Esophagus (tissue), 2 donors: ENCODE data around the gene MLH1. TPM values are rescaled to one million over a fixed set of nuclear protein-coding genes. Genes with fewer than 3 reads are reported as not detected.

Experiments used
- H3K27ac ChIP-seq, 2 donors: one replicate each; pipeline ENCODE4 v1.5.1; 2013; ENCODE audit warnings: low read depth in 2 of 2, mild to moderate bottlenecking in 2 of 2, inconsistent platforms in 1 of 2, low read length in 1 of 2, moderate library complexity in 1 of 2
- H3K27me3 ChIP-seq, 2 donors: one replicate each; pipeline ENCODE4 v1.6.1; 2013; ENCODE audit warnings: low read length in 2 of 2, control low read depth in 1 of 2, mild to moderate bottlenecking in 1 of 2; ENCODE audit not compliant: insufficient read depth in 2 of 2, control insufficient read depth in 1 of 2
- H3K36me3 ChIP-seq, 2 donors: one replicate each; pipeline ENCODE4 v1.6.1; 2013; ENCODE audit warnings: low read length in 1 of 2; ENCODE audit not compliant: control insufficient read depth in 2 of 2, insufficient read depth in 2 of 2
- H3K4me1 ChIP-seq, 2 donors: one replicate each; pipeline ENCODE4 v1.6.1; 2013; ENCODE audit warnings: low read length in 1 of 2; ENCODE audit not compliant: control insufficient read depth in 2 of 2, insufficient read depth in 2 of 2
- H3K4me3 ChIP-seq, 2 donors: one replicate each; pipeline ENCODE4 v1.5.1; 2013; ENCODE audit warnings: low read length in 2 of 2, mild to moderate bottlenecking in 2 of 2, low read depth in 1 of 2, moderate library complexity in 1 of 2
- H3K9me3 ChIP-seq, 2 donors: one replicate each; pipeline ENCODE4 v1.6.1; 2013; ENCODE audit warnings: mild to moderate bottlenecking in 2 of 2, low read depth in 1 of 2, low read length in 1 of 2, moderate library complexity in 1 of 2; ENCODE audit not compliant: control insufficient read depth in 2 of 2, insufficient read depth in 1 of 2
- WGBS, 2 donors: extraction: QIAGEN DNeasy Blood & Tissue Kit; methylation state at CpG; one replicate each; pipeline ENCODE4 v1.1.7; 2013; 5-methylcytosine and 5-hydroxymethylcytosine counted together
- polyA plus RNA-seq, 2 donors: library from polyadenylated mRNA; stranded (reverse); fragments of 200-250 nt; gene quantifications; one replicate each; pipeline ENCODE4 v1.2.3, GENCODE V29; 2013
- donor health status: healthy with polysubstance abuse.
- donor health status: Bipolar disorder and iron deficiency.

Gene MLH1
- polyA plus RNA-seq, 2 donors, result 7.0 to 13.9 TPM

- H3K27me3 ChIP-seq, result no peaks in the 10 kb centered on the region
- H3K4me1 ChIP-seq, result no peaks in the 10 kb centered on the region
- no peaks in the 10 kb centered on the region for H3K9me3 ChIP-seq
- WGBS, 2 donors, result 84 to 88% methylated on average over 3 of the region's 3 CpGs
- no peak overlapping the region for H3K27ac ChIP-seq
- H3K36me3 ChIP-seq, result peaks cover 2 to 3% of the 10 kb centered on the region in 2 donors
- no peak overlapping the region for H3K4me3 ChIP-seq
Observed at GRCh38 chr3:37094636-37095035, 101.3 kb downstream of the MLH1 start.

DNA sequence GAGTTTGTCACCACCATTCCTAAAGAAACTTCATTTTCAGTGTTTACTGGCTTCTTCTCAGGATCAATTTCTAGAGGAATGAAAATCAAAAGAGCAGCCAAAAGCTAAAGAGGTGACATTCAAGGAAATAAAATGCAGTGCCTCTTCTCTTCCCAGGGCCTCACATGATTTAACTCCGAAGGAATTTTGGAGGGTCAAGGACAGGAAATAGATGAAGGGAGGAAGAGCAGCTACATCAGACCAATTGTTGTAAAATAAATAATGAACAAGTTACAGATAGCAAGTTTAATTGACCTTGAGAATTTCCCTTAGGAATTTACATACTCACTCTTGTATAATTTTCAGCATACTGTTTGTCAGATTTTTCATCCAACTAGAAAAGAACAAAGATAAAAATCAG, 103.0 kb downstream of the MLH1 start:
- Histone ChIP-seq H3K36me3 (peaks cover 1 to 2% of the 10 kb centered on the region in 2 donors), H3K27me3 (no peaks in the 10 kb centered on the region), H3K9me3 (no peaks in the 10 kb centered on the region), H3K4me1 (no peaks in the 10 kb centered on the region), H3K4me3 (no peak overlapping the region), H3K27ac (no peak overlapping the region)
- 50 to 58% methylated on average over 1 of the region's 1 CpG for WGBS, 2 donors

DNA sequence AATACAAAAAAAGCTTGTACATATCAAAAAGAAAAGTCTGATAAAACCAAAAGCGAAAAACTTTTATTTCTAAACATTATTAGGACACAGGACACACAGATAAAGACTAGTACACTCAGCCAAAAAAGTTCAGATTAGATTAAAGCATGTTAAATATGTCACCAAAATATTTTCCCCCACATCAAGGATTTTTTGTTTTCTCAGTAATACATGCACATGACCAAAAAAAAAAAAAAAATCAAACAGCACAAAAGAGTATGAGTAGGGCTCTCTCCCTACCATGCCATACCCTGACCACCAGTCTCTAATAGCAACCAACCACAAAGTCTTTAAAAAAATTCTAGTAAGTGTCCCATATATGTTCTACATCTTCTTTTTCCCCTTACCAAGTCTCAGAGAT, 103.7 kb downstream of the MLH1 start:
- Histone ChIP-seq H3K9me3 (no peaks in the 10 kb centered on the region), H3K4me1 (no peaks in the 10 kb centered on the region), H3K27ac (no peak overlapping the region), H3K36me3 (peaks cover 0 to 2% of the 10 kb centered on the region in 2 donors), H3K27me3 (no peaks in the 10 kb centered on the region), H3K4me3 (no peak overlapping the region)
- 74 to 82% methylated on average over 1 of the region's 1 CpG for WGBS, 2 donors

DNA sequence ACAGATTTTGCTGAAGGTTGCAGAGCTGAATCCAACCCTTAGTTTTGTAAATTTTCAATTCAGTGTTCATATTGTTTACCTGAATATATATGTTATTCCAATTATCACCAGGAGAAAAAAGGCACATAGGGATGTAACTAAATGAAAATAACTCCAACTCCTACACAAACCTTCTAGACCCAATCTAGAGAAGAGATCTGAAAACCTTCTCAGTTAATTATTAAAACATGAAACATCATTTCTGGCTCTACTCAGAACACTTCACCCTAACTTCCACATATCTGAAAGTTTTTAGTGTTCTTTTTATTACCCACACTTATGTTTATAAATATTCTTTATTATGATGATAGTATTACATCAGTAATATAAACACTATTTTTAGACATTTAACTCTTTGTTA, 104.5 kb downstream of the MLH1 start:
- H3K27me3 ChIP-seq, result no peaks in the 10 kb centered on the region
- no peak overlapping the region for H3K4me3 ChIP-seq
- no peaks in the 10 kb centered on the region for H3K9me3 ChIP-seq
- H3K27ac ChIP-seq, result no peak overlapping the region
- no peaks in the 10 kb centered on the region for H3K4me1 ChIP-seq
- H3K36me3 ChIP-seq, result no peaks in the 10 kb centered on the region

DNA sequence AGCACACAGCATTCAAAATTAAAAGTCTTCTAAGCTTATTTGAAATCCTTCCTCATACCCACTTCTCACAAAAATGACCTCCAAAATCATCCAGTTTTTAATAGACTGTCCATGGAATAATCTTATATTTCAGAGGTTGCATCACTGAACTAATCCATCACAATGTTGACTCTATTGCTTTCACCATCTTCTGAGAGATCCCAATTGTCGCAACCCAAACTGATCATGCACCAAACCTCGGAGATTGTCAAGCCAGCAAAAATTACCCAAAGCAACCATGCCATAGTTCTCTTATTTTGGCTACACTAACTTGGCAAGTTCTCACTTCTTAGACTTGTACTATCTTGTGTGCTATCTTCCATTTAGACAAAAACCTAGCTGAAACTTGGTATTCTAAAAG, 105.6 kb downstream of the MLH1 start:
- H3K27ac ChIP-seq, result no peak overlapping the region
- H3K27me3 ChIP-seq, result no peaks in the 10 kb centered on the region
- no peaks in the 10 kb centered on the region for H3K4me1 ChIP-seq
- no peak overlapping the region for H3K4me3 ChIP-seq
- 81 to 92% methylated on average over 2 of the region's 2 CpGs for WGBS, 2 donors
- no peaks in the 10 kb centered on the region for H3K9me3 ChIP-seq
- H3K36me3 ChIP-seq, result no peaks in the 10 kb centered on the region

- no peaks in the 10 kb centered on the region for H3K9me3 ChIP-seq
- H3K36me3 ChIP-seq, result no peaks in the 10 kb centered on the region
- no peaks in the 10 kb centered on the region for H3K4me1 ChIP-seq
- H3K4me3 ChIP-seq, result no peak overlapping the region
- no peaks in the 10 kb centered on the region for H3K27me3 ChIP-seq
- no peak overlapping the region for H3K27ac ChIP-seq
Observed at GRCh38 chr3:37099469-37099868, 106.2 kb downstream of the MLH1 start.

- 71 to 87% methylated on average over 1 of the region's 1 CpG for WGBS, 2 donors
- Histone ChIP-seq H3K4me1 (no peaks in the 10 kb centered on the region), H3K9me3 (no peaks in the 10 kb centered on the region), H3K27ac (no peak overlapping the region), H3K4me3 (no peak overlapping the region), H3K27me3 (no peaks in the 10 kb centered on the region), H3K36me3 (no peaks in the 10 kb centered on the region)
Observed at GRCh38 chr3:37100411-37100810, 107.1 kb downstream of the MLH1 start.

Other genes starting within 250 kb of the MLH1 start
- under 1 TPM; 0.01 to 0.02 TPM for gene DCLK3, start 229.0 kb upstream of the MLH1 start, polyA plus RNA-seq
- gene TRANK1, start 48.5 kb upstream of the MLH1 start, polyA plus RNA-seq, result 1 to 10 TPM; 1.6 to 2.0 TPM
- gene EPM2AIP1, start 387 bp upstream of the MLH1 start, polyA plus RNA-seq, result 1 to 10 TPM; 3.8 TPM
- gene LRRFIP2, start 181.1 kb downstream of the MLH1 start, polyA plus RNA-seq, result 10 to 100 TPM; 43.3 to 59.3 TPM
- gene GOLGA4, start 249.8 kb downstream of the MLH1 start, polyA plus RNA-seq, result 10 to 100 TPM; 20.1 to 27.2 TPM